Activated CD8-positive, alpha-beta memory T cell treated with anti-CD3 and anti-CD28 coated beads, Interleukin-2, amount 50 U/mL, for 24 hours (primary cell): ENCODE data around the gene SSUH2.
"Not testable (repeated sequence)": the region's sequence is repeated elsewhere in the genome, so short reads cannot be mapped to it uniquely, and the experiment has no call there.

Experiments
- DNase-seq: peaks from one replicate; pipeline ENCODE4 v3.0.0-alpha.2; 2020; ENCODE audit errors: extremely low read depth

Gene SSUH2

DNA sequence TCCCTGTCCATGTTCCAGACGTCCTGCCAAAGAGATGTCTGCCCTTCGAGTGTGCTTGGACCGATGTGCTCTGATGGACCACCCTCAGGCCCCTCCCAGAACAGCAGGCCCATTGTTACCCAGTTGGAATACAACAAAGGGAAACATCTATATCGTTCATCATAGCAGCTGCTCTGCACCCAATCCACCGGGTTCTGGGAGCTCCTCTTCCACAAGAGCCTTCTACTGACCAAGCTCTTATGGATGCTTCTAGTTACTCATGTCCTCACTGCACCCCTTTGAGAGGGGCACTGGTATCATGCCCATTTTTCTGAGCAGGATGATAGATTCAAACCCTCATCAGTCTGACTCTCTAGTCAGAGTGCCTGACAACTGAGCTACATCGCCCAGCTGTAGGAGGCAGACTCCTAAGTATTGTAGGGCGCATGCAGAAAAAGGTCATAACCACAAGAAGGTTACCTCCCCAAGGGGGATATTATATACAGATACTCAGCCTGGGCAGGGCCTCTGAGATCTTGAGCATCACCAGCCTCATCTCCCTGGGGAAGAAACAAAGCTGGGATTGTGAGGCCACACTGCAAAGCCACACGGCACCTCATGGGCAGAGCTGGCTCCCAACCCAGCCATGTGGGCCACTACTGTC, at the start of gene SSUH2:
Gene SSUH2, minus strand, starts transcription at position 51 of the 643 bp plus-strand sequence. Its CDS starts 40 bp downstream, at position 11.
- DNase-seq: no peak

- not testable (repeated sequence) for DNase-seq
These were observed 46.7 kb upstream of the SSUH2 start for GRCh38 chr3:8691295-8691694.

DNA sequence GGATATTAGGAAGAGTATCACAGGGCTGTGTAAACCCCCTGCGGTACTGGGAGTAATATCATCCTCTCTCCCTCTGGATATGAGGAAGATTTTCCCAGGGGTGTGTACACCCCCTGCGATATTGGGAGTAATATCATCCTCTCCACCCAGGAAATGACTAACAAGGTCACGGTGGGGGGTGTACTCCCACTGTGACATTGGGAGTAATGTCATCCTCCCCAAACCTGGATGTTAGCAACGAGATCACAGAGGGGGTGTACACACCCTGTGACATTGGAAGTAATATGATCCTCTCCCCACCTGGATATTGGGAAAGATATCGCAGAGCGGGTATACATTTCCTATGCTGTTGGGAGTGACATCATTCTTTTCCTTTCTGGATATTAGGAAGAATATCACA, 40.4 kb upstream of the SSUH2 start:
- DNase-seq: not testable (repeated sequence)

DNA sequence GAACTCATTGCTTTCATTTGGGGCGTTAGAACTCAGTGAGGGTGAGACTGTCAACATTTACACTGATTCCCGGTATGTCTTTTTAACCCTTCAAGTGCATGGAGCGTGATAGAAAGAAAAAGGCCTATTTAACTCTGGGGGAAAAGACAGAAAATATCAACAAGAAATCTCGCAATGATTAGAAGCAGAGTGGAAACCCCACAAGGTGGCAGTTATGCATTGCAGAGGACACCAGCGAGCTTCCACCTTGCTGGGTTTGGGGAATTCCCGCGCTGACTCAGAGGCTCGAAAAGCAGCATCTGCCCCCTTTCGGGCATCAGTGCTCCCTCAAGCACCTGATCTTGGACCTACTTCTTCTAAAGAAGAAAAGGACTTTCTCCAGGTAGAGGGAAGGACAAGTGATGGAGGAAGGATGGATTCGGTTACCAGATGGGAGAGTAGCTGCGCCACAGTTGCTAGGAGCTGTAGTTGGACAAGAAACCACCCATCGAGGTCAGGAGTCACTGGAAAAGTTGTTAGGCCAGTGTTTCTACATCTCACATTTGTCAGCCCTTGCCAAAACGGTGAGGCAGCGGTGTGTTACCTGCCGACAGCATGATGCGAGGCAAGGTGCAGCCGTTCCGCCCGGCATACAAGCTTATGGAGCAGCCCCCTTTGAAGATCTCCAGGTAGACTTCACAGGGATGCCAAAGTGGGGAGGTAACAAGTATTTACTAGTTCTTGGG, 38.4 kb upstream of the SSUH2 start:
- not testable (repeated sequence) for DNase-seq

- DNase-seq: not testable (repeated sequence)
These were observed 37.4 kb upstream of the SSUH2 start for GRCh38 chr3:8681881-8682538.

DNA sequence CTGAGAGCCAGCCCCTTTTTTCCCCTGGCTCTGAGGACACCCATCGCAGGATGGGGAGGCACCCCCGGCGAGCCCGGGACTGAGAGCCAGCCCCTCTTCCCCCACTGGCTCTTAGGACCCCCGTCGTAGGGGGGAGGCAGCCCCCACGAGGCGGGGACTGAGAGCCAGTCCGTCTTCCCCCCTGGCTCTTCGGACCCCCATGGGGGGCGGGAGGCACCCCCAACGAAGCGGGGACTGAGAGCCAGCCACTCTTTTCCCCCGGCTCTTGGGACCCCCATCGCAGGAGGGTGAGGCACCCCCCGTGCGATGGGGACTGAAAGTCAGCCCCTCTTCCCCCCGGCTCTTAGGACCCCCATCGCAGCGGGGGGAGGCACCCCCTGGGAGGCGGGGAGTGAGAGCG, 36.8 kb upstream of the SSUH2 start:
- no peak for DNase-seq

- DNase-seq: not testable (repeated sequence)
These were observed 35.4 kb upstream of the SSUH2 start for GRCh38 chr3:8679817-8680553.

DNA sequence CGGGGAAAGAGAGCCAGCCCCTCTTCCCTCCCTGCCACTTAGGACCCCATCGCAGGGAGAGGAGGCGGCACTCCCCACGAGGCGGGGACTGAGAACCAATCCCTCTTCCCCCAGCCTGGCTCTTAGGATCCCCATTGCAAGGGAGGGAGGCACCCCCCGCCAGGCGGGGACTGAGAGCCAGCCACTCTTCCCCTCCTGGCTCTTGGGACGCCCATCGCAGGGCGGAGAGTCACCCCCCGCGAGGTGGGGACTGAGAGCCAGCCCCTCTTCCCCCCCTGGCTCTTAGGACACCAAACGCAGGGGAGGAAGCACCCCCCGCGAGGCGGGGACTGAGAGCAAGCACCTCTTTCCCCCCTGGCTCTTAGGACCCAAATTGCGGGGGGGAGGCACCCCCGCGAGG, 34.2 kb upstream of the SSUH2 start:
- no peak for DNase-seq

- not testable (repeated sequence) for DNase-seq
These were observed 32.7 kb upstream of the SSUH2 start for GRCh38 chr3:8677258-8677657.

- DNase-seq: not testable (repeated sequence)
These were observed 31.0 kb upstream of the SSUH2 start for GRCh38 chr3:8675591-8675990.

DNA sequence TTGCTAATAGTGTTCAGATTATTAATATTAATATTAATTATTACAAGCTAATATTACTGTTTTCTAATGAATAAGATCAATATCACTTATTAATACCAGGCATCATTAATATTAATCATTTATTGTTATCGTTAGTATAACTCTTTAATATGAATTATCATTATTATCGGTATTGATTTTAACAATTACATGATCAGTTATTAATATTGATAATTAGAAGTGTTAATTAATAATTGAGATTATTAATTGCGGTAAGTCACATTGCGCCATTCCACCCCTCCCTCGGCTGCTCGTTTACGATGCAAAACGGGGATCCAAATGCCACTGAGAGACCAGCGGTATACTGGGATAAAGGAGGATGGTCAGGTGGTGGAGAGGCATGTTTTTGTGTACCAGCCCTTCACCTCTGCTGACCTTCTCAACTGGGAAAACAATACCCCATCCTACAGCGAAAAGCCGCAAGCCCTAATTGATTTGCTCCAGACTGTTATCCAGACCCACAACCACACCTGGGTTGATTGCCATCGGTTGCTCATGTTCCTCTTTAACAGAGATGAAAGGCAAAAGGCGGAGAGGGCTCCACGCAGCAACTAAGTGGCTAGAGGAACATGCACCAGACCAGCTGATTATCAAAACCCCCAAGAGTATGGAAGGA, 28.6 kb upstream of the SSUH2 start:
- no peak for DNase-seq

GRCh38 chr3:8669019-8669418, 24.4 kb upstream of the SSUH2 start:
- no peak for DNase-seq

GRCh38 chr3:8668216-8668615, 23.6 kb upstream of the SSUH2 start:
- DNase-seq: no peak

GRCh38 chr3:8667463-8668091, 23.0 kb upstream of the SSUH2 start:
- DNase-seq: no peak

DNA sequence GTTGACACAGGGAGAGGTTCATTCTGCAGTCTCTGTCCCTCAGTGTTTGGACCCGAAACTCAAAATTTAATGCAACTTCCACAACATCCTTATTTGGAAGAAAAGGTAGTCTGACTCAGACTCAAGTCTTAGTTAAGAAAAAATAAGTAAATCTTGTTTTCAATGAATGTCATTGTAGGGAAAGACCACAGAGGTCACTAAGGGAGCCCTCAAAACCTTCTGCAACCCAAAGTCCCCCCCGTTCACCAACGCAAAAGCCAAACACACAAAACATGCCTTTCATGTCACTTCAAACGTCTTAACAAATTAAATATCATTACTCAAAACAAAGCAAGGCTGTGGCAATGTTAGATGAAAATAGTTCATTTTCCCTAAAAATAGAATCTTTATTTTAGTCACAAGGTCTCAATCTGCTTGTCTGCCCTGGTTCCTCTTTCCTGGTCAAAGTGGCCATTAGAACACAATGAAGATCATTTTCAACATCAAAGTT, 20.9 kb upstream of the SSUH2 start:
- DNase-seq: no peak

DNA sequence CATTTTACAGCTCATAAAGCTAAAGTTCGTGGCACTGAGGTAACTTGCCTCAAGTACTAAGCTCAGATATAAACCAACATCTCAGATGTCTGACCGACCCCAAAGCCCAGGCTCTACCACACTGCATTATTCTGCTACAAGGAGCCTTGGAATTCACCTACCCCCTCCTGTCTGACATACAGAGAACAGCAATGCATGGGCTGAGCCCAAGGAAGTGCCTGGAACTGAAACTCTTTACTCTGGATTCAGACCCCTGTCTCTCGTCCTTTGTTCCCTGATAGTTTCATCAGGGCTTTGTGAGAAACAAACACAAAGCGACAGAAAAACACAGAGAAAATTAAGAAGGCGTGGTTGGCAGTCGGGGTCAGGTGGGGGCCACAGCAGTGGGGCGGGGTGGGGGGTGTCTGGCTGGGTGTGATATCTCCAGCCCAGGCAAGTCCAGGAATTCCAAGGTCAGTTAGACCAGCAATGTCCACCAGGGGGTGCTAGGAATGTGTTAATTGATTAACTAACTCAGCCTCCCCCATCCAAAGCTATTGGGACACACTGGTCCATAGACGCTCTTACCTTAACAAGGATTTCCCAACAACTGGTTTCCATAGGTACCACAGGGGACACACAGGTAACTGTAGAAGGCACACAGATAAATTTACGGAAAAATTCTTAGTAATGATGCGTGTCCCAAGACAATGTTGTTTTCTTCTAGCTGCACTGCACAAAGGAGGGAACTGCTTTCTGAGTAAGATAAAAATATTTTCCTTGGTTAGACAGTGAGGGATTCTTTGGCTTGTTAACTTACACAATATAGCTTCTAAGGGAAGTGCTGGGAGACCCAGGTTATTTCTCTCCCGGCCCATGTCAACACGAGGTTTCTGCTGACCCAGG, 18.8 kb upstream of the SSUH2 start:
- peak; percentile 12 for DNase-seq

GRCh38 chr3:8662594-8662993, 18.0 kb upstream of the SSUH2 start:
- no peak for DNase-seq

DNA sequence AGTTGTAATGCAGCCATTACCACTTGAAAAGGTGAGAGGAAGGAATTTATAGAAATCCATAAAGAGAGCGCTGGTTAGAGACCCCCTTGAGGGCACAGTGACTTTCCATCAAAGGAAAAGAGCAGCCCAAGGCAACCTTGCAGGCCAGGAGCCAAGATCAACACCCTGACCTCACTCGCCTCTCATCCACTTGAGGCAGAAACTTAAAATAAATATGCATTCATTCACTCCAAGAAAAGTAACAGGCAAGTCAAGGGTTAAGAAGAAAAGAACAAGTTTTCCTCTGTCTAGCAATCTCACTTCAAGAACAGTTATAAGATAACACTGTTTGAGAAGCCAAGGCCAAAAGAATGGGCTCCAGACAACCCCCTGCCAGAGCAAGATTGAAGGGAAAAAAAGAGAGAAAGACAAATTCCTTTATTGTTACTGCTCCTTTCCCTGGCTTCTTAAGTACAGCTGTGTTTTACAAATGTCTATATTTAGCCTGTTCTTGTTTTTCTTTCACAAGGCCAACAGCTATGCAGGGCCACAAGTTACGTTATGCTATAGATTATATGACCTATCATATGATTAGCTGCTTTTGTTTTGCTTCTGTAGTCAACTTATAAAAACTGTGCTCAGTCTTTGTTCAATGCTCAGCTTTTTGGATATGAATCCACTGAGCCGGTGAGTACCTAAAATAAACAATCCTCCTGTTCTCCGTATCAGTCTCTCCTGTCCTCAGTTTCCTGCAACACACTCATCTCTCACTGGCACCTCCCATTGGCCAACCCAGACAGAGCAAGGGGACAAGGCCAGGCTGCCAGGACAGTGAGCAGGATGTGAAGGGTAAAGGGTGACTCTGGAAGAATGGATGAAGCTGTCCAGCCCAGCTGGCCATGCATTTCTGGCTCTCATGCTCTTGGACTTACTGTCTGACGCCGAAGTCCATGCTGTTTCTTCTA, 15.8 kb upstream of the SSUH2 start:
- no peak for DNase-seq

- DNase-seq: no peak
These were observed 14.6 kb upstream of the SSUH2 start for GRCh38 chr3:8659242-8659641.
